ENCODE measurements around the gene DISC1.

The DISC1 gene

DNA sequence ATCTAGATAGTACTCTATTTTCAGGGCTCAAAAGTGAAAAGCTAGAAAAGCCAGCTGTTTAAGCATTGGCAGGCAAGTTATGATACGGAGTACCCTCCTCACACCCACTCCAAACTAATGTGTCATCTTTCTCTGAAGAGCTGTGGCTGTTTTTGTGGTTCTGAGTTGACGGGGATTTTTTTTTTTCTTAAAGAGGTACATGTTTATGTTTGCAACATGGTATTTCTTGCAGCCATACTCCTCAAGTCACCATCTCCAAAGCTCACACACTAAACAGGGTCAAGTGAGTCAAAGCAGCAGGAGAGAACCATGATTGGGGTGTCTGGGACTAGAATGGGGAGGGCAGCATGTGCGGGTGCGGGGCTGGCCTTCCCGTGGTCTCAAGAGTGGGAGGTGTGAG lies 347.2 kb downstream of the DISC1 start:
- no peak for DNase-seq (ENCODE audit: low read depth in 2 of 3, low spot score in 2 of 3)

DNA sequence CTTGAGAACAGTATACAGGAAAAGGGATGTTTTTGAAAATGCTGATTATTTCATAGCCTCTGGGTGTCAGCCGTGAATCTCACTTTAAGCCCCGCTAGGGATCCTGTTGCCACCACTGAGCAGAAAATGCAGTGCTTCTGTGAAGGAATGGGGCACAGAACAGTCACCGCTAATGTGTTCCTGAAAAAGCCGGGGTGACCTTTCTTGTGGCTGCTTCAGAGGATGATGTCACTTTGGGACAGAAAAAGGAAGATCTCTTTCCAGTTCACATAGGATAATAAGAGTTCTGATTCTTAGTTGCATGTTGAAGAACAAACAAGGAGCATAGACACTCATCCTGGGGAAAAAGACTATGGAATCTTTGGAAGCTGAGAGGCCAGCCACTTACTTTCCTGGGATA lies 349.6 kb downstream of the DISC1 start:
- DNase-seq (ENCODE audit: low read depth in 2 of 3, low spot score in 2 of 3): no peak

DNA sequence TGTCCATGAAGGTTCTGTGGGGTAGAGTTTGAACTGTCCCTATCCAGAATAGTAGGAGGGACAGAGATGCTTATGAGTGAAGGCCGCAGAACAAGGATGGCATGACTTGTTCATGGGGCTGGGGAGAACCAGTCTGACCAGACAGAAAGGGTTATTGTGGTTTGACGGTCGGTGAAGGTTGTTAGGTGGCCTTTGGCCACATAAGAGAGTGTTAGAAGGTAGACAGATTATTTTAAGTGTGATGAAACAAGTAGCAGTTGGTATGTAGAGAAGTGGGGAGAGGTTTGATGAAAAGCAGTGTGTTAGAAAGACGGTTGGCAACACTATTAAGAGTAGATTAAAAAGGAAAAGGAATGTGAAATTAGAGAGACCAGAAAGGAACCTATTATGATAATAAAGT lies 355.1 kb downstream of the DISC1 start:
- no peak for DNase-seq (ENCODE audit: low read depth in 2 of 3, low spot score in 2 of 3)

DNA sequence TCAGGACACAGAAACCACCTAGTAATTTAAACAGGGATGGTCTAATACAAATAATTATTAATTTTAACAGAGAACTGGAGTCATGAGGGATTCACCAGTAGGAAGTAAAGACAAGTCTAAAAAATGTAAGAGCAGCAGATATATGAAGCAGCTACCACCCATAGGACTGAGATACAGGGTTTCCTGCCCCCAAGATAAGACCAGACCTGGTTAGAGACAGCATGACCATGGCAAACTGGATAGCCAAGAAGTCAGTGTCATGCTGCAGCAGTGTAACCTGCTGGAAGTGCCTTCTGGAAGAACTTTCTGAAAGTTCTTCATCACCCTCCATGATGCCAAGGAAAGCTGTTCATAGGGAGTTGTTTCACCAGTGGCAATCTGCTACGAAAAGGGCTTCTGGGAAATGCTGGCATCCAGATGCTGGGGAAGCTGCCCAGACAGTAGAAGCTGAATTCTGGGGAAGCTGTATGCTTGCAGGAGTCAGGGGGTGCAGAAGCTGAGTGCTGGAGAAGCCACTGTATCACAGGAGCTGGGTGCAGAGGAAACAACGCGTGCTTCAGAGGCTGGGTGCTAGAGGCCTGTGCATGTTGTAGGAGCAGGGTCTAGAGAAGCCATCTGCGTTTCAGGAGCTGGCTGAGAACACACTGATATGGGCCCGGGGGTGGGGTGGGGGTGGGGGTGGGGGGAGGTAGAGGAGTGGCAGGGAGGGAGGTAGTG lies 356.4 kb downstream of the DISC1 start:
- no peak for DNase-seq (ENCODE audit: low read depth in 2 of 3, low spot score in 2 of 3)

DNA sequence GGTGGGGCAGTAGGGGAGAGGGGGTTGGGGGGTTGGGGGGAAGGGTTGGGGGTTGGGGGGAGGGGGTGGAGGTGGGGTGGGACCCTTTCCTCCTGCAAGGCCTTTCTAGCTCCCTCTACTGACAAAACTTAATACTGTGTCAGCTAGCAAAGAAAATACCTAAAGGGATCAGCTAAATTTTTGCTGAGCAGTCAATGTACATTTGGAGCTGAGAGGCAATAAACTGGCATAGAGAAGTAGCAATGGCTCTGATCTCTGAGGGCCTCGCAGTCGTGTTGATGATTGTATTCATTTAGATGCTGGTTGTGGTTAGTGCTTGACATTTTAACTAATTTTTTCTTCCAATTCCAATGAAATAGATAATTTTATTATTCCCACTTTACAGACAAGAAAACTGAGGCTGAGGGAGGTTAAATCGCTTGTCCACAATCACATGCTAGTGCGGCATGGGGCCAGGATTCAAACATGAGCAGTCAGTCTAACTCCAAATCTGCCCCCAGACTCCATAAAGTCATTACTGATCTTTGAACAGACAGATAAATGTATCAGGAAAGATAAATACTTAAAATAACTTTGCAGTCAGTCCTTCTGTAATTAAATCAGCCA lies 357.1 kb downstream of the DISC1 start:
- no peak for DNase-seq (ENCODE audit: low read depth in 2 of 3, low spot score in 2 of 3)

DNA sequence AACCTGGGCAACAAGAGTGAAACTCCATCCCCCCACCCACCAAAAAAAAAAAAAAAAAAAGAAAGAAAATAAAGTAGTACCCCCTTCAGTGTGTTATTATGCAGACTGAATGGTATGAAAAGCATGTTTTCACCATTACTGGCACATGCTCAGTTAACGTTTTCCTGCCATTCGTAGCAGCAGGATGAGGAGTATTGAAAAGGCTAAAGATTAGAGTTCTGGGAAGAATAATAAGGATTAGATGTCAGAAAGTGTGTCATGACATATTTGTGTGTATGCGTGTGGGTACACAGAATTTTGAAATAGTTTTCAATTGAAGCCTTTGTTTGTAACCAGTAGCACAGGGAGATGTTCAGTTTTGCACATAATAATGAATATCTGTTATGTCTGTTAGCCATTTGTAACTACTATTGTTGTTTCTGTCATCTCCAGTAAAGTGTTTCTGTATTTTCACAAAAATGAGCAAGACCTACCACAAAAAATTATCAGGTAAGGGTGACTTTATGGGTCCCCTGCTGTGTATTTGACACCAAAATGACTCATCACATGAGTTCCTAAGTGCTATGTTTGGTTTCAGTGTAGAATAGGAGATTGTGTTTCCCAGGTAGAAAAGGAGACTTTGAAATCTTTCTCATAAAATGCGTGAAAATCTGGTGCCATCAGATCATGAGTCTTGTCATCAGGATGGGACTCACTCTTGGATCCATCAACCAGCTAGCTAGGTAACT lies 358.9 kb downstream of the DISC1 start:
- no peak for DNase-seq (ENCODE audit: low read depth in 2 of 3, low spot score in 2 of 3)

DNA sequence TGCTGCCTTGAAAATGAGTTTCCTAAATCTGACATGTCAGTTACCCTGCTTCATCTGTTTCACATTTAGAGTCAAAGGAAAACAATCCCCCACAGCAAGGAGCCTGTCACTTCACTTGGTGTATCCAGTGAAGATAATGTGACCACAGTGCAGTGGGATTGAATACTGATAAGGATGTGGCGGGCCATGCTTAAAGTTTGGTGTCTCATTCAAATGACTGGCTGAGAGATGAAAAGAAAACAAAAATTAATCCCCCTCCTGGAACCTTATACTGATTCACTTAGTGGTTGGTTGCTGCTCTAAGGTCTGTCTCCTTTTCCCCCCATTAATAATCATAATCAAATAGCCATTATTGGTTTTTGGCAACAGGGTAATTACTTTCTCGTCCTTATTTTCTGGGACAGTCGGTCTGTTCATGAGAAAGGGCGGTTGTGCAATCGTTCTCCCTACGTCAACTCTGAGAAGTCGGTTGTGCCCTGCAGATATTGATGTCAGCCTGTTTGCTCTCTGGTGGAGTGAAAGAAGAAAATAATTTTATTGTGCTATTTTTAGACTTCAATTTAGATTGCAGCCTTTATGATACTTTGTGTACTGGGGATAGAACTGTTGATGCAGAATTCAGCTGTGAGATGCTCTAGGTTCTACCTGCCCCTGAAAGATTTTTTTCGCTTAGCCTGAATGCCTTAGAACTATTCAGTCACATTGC lies 360.2 kb downstream of the DISC1 start:
- DNase-seq (ENCODE audit: low read depth in 2 of 3, low spot score in 2 of 3): no peak

DNA sequence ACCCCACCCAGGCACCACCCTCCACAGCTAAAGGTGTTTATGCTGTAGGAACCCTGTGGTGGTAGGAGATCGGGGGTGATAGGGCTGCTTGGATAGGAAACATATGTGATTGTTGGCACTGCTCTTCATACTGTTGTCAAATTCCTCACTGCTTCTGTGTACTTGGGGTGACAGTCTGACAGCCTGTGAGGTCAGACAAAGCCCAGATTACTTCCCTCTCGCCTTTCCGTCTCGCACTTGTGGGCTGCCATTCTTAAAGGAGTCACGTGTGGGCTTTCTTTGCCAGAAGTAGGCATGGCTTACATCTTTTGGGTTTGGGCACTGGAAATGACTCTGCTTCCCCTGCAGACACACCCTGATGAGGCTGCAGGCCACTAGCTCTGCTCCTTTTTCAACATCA lies 363.8 kb downstream of the DISC1 start:
- no peak for DNase-seq (ENCODE audit: low read depth in 2 of 3, low spot score in 2 of 3)

DNA sequence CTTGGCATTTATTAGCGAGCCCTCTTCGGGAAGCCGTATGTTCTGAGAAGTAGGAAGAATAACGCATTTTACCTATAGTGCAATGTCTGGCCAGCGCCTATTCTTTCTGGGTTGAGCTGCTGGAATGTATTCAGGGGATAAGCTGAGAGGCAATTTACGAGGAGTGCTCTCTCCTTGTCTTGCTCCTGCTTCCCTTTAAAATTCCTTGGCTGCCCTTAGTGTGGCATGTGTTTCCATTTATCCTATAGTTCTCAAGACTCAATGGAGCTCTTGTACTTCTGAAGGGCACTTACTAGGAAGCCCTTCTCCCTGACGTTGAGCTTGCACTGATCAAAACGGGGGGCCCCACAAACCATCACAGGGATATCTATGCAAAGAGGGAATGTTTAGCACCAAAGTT lies 364.6 kb downstream of the DISC1 start:
- DNase-seq (ENCODE audit: low read depth in 2 of 3, low spot score in 2 of 3): no peak

DNA sequence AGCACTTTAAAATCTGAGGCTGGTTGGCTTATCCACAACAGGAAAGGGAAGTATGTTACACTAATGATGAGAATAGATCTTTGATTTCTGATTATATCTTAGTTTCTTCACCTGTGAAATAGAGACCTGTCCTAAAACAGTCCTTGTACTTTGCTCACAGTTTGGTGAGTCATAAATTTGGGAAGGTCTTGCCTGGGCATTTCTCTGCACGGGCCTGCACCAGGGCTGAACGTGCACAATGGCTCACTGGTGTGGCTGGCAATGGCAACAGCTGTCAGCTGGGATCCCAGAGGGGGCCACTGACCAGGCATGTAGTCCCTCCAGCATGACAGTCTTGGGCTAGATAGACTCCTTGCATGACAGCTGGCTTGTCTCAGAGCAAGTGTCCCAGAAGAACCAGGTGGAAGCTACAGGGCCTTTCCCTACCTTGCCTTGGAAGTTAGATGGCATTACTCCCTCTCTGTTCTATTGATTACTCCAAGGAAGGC lies 367.4 kb downstream of the DISC1 start:
- DNase-seq (ENCODE audit: low read depth in 2 of 3, low spot score in 2 of 3): no peak

DNA sequence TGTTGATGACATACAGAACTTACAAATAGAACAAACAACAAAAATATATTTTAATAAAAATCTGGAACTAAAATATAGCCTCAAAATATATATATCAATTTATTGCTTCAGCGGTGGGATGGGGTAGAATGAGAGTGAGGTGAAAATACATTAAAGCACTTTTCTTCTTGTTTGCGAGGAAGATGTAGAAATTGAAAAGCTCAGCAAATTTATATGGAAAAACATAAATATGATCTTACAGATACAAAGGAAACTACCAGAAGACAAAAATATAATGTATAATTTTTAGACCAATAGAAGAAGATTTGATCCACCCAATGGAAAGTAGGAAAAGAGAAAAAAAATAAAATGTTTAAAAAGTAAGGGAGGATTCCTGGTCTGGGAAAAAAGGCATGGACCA lies 372.2 kb downstream of the DISC1 start:
- no peak for DNase-seq (ENCODE audit: low read depth in 2 of 3, low spot score in 2 of 3)

DNA sequence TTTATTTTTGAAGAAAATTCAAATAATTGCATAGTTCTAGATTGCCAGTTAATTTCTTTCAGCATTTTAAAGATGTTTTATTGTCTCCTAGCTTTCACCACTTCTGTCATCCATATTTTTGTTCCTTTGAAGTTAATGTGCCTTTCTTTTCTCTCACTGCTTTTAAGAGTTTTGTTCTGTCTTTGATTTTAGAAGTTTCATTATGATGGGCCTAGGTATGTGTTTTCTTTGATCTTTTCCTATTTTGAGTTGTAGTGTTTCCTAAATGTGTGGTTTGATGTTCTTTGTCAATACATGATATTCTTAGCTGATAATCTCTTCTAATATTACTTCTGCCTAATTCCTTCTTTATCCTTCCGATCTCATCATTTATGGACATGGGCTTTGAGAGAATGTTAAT lies 378.7 kb downstream of the DISC1 start:
- DNase-seq (ENCODE audit: low read depth in 2 of 3, low spot score in 2 of 3): no peak

DNA sequence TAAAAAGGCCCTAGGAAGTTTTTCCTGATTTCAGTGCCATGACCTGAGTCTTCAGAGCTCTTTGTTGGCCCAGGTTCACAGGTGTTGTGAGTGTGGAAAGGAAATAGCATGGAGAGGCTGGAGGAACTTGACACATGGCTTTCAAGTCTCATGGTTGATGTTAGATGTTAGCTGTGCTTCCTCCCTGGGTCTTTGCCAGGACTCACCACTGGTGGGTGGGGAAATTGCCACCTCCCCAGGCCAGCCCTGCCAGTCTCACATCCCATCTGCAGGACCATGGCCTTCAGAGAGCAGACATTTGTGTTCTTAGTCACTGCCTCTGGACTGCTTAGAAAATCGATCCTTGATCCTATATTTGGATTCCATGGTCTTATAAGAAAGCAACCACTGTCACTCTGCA lies 383.2 kb downstream of the DISC1 start:
- DNase-seq (ENCODE audit: low read depth in 2 of 3, low spot score in 2 of 3): no peak

DNA sequence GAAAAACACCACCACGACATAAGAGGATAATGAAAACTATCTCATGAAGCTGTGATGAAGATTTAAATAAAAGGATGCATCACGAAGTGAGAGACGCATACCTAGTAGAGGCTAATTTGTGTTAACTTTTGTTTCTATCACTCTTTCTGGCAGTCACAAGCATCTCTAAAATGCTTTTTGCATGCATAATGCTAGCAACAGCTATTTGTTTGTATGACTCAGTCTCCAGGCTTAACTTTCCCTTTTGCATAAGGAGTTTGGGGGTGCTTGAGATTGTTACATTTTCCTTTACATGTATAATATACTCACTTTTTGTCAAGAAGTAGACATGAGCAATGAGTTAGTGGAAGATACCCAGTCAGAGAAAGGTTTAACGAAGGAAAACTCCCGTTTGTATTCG lies 385.4 kb downstream of the DISC1 start:
- DNase-seq (ENCODE audit: low read depth in 2 of 3, low spot score in 2 of 3): no peak

DNA sequence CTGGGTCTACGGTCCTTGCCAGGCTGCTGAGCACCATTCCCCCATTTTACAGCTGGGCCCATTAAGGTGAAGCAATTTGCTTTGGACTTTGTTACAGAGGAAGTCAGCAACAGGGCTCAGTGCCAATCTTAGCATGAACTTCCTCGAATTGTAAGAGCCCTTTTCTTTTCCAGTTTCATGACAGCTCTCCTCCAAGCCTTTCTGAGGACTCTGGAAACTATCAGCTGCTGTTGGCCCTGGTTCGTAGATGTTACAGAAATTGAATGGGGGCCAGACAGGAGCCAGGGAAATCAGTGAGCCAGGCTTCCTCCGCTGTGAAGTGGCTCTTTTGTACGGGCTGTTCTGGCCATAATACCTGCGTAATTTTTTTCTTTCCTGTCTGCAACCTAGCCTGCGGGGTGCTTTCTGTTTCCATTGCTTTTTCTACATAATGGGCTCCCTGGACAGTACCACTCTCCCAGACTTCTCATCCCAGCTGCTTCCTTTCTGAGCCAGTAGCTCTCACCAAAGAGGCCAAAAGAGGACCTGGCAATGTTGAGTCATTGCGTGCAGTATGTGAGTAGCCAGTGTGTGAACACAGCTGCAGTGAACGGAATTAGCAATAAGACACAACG lies 386.3 kb downstream of the DISC1 start:
- no peak for DNase-seq (ENCODE audit: low read depth in 2 of 3, low spot score in 2 of 3)

DNA sequence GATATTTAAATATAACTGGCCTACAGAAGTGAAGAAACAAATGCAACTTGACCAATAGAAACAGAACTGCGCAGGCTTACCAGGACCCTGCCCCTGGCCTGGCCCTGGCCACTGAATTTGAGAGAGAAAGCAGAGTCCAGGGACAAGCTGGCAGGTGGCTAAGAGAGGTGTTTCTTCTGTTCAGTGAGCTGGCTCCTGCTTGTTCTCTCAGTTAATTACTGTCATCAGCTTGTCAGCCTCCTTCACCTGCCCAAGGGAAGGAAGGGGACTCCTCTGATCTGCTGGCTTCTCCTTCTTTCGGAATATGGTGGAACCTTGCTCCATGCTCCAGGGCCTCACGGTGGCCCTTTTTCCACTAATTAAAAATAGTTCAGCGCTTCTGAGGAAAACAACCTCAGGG lies 388.4 kb downstream of the DISC1 start:
- no peak for DNase-seq (ENCODE audit: low read depth in 2 of 3, low spot score in 2 of 3)

DNA sequence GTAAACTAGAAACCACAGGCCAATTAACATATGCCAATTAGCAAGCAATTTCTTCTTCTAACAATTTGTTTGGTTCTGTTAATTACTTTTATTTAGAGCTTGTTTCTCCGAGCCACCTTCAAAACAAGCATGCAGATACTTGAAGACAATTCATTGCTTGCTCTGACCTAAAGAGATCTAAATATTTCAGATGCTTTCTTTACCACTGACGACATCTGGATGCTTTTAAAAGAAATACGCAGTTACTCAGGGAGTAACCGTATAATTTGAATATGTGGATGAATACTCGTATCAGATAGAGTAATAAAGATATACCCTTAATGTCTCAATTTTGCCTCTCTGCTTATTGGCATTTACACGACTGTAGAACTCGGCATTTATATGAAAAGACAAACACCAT lies 390.0 kb downstream of the DISC1 start:
- no peak for DNase-seq (ENCODE audit: low read depth in 2 of 3, low spot score in 2 of 3)

DNA sequence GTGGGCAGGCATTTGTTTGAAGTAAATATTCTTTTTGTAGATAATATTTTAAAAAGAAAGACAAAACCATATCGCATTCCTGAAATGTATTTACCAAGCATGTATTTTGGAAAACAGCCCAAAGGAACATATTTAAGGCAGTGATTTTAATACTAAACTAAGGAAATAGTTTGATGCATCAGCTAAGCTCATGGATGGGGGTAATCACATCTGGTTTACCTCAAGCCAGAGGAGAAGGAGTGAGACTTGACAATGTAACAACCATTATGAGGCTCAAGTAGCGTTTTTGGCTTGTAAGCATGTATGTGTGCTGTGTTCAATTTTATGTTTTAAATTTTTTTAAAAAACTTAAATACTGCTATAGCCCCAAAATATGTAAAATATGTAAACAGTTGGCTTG lies 390.5 kb downstream of the DISC1 start:
- no peak for DNase-seq (ENCODE audit: low read depth in 2 of 3, low spot score in 2 of 3)

DNA sequence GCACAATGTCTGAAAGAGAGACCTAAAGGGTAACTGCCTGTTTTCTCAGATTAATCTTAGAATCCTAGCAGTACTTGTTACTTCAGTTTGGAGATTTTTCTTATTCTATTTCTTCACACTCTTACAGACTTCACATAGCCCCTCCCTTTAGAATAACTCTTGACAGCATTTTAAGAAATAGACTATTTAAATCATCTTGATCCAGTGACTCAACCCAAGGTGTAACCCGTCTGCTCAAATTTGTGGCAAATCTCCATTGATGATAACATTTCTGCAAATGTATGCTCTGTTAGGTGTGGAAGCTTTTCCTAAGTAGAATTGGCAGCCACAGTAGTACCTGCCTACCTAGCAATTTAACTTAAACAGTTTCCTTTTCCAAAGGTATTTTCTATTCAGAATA lies 391.2 kb downstream of the DISC1 start:
- DNase-seq (ENCODE audit: low read depth in 2 of 3, low spot score in 2 of 3): no peak

DNA sequence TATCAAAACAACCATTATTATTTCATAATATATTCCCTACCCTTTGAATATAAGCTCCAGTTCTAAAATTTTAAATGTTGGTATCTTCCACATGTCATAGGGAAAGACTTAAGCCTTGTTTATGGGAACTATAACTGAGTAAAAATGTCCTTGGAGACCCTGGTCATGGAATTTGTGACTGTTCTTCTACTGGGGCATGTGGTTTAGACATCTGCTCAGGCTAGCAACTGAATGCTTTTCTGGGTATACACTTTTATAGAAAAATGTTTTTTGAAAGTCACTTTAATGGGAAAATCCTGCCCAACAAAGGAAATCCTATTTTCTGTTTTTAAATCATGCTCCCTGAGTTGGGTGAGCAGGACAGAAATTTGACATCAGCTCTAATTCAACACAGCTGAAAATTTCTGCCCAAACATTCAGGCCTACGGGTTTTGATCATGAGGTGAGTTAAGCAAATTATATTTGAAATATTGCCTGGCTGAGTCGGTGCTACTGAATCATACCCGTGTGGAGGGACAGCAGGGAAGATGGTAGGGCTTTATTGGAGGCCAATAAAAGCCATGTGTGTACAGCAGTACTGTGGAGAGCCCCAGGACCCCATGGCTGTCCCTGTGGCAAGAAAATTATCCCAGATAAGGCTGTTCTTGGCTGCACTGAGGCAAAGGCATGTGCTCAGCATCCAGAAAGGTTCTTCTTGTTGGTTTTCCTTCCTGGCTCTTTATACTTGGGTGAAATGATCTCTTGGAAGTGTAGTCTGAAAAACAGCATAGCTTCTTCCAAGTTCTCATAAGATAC lies 391.8 kb downstream of the DISC1 start:
- no peak for DNase-seq (ENCODE audit: low read depth in 2 of 3, low spot score in 2 of 3)

DNA sequence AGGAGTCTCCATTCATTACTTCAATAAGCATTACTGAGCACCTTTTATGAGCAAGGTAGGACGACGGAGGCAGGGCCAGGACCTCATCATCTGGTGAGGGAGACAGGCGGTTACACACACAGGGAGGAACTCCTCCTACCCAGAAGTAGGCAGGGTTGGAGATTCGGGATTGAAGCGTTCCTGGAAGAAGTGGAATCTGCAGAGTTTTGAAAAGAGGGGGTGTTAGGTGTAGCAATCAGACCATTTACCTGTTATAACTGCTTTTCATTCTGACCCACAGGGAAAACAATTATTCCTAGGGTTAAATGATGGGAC lies 392.4 kb downstream of the DISC1 start:
- no peak for DNase-seq (ENCODE audit: low read depth in 2 of 3, low spot score in 2 of 3)
